C4-2B (cell line): ENCODE results near the gene TMEM125.

Experiments
- CTCF ChIP-seq: fragments of 450-650 bp; conservative IDR thresholded peaks from 2 replicates; pipeline ENCODE4 v1.5.1; 2017; ENCODE audit warnings: mild to moderate bottlenecking
- ZFX ChIP-seq: fragments of 450-650 bp; IDR thresholded peaks from 2 replicates; pipeline ENCODE4 v1.6.1; 2017

- TF ChIP-seq CTCF, result no peak
- no peak for TF ChIP-seq ZFX
These were observed 49.5 kb downstream of the TMEM125 start for GRCh38 chr1:43319288-43319687.
